Suprapubic skin (tissue), 4 donors: Measurements from ENCODE around the gene JAKMIP3. TPM values are rescaled to one million over a fixed set of nuclear protein-coding genes. Genes with fewer than 3 reads are reported as not detected.

Experiments
- DNase-seq, 2 donors: peaks; one replicate each; pipeline ENCODE4 v3.0.0-alpha.2; 2019; ENCODE audit warnings: low spot score in 2 of 2
- H3K27ac ChIP-seq: fragments of 200-600 bp; sonication (generic); one replicate; pipeline ENCODE4 v1.5.1; 2019
- H3K27me3 ChIP-seq: fragments of 200-600 bp; sonication (generic); one replicate; pipeline ENCODE4 v1.5.1; 2019
- H3K36me3 ChIP-seq: fragments of 200-600 bp; sonication (generic); one replicate; pipeline ENCODE4 v1.5.1; 2019
- H3K4me1 ChIP-seq: fragments of 200-600 bp; sonication (generic); one replicate; pipeline ENCODE4 v1.5.1; 2019
- H3K4me3 ChIP-seq: fragments of 200-600 bp; sonication (generic); one replicate; pipeline ENCODE4 v1.5.1; 2019; ENCODE audit warnings: mild to moderate bottlenecking
- H3K9me3 ChIP-seq: fragments of 200-600 bp; sonication (generic); one replicate; pipeline ENCODE4 v1.5.1; 2019
- EP300 ChIP-seq: sonication (generic); formaldehyde crosslinking; IDR thresholded peaks from one replicate; pipeline ENCODE4 v1.6.1; 2017; ENCODE audit warnings: antibody characterized with exemption
- POLR2A ChIP-seq, 2 donors: fragments of 450-650 bp; IDR thresholded peaks; one replicate each; pipeline ENCODE4 v1.6.1; 2017; ENCODE audit warnings: antibody characterized with exemption in 2 of 2, mild to moderate bottlenecking in 2 of 2, moderate library complexity in 2 of 2
- POLR2AphosphoS5 ChIP-seq, 3 donors: sonication (generic); formaldehyde crosslinking; IDR thresholded peaks; one replicate each; pipeline ENCODE4 v1.6.1; 2017; ENCODE audit warnings: antibody characterized with exemption in 3 of 3
- WGBS: methylation state at CpG from one replicate; pipeline ENCODE4 v1.1.5; 2018; 5-methylcytosine and 5-hydroxymethylcytosine counted together
- total RNA-seq, 4 donors: library from RNA; depleted of rRNA; stranded (reverse); fragments of >200 nt; gene quantifications; one replicate each; pipeline ENCODE4 v1.1.0, GENCODE V29; 2016
- TF ChIP-seq, protein P1 (sequence below), 2 donors: fragments of 200-600 bp in 1 of 2; fragments of 450-650 bp in 1 of 2; sonication (generic) in 1 of 2; IDR thresholded peaks; one replicate each; pipeline ENCODE4 v1.5.1; 2016 to 2019; ENCODE audit warnings: antibody characterized with exemption in 2 of 2, mild to moderate bottlenecking in 1 of 2, moderate library complexity in 1 of 2

JAKMIP3 gene
- total RNA-seq, 4 donors from 2014 or later: 0.15 to 2.4 (median 0.51) TPM

DNA sequence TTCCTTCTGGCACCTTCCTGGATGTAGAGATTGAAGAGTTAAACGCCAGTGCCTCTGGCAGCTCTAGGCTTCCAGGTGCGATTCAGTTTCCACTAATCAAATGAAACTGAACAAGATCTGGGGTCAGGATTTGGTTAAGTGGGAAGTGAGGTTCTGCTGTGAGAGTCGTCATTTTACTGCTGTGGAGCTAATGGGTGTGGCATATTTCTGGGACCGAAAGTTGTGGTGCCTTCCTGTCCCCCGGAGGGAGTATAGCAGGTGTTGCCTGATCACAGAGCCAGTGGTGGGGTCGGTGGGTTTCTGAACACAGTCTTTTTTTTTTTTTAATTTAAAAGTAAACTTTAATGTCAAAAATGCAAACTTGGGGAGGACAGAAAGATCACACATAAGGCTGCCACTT lies 37.0 kb upstream of the JAKMIP3 start:
- H3K27ac ChIP-seq: no peak overlapping the region
- TF ChIP-seq POLR2A (IDR thresholded peaks at IDR 0.05) (no peak), POLR2AphosphoS5 (IDR thresholded peaks at IDR 0.05) (no peak), EP300 (no peak)
- TF ChIP-seq, protein P1, sequence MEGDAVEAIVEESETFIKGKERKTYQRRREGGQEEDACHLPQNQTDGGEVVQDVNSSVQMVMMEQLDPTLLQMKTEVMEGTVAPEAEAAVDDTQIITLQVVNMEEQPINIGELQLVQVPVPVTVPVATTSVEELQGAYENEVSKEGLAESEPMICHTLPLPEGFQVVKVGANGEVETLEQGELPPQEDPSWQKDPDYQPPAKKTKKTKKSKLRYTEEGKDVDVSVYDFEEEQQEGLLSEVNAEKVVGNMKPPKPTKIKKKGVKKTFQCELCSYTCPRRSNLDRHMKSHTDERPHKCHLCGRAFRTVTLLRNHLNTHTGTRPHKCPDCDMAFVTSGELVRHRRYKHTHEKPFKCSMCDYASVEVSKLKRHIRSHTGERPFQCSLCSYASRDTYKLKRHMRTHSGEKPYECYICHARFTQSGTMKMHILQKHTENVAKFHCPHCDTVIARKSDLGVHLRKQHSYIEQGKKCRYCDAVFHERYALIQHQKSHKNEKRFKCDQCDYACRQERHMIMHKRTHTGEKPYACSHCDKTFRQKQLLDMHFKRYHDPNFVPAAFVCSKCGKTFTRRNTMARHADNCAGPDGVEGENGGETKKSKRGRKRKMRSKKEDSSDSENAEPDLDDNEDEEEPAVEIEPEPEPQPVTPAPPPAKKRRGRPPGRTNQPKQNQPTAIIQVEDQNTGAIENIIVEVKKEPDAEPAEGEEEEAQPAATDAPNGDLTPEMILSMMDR (IDR thresholded peaks at IDR 0.05): no peak
- H3K9me3 ChIP-seq: no peaks in the 10 kb centered on the region
- no peak overlapping the region for H3K4me3 ChIP-seq
- no peak for DNase-seq
- 38% methylated on average over 6 of the region's 6 CpGs for WGBS
- H3K4me1 ChIP-seq: peaks cover 2% of the 10 kb centered on the region
- H3K36me3 ChIP-seq: no peaks in the 10 kb centered on the region
- H3K27me3 ChIP-seq: peaks cover 69% of the 10 kb centered on the region

DNA sequence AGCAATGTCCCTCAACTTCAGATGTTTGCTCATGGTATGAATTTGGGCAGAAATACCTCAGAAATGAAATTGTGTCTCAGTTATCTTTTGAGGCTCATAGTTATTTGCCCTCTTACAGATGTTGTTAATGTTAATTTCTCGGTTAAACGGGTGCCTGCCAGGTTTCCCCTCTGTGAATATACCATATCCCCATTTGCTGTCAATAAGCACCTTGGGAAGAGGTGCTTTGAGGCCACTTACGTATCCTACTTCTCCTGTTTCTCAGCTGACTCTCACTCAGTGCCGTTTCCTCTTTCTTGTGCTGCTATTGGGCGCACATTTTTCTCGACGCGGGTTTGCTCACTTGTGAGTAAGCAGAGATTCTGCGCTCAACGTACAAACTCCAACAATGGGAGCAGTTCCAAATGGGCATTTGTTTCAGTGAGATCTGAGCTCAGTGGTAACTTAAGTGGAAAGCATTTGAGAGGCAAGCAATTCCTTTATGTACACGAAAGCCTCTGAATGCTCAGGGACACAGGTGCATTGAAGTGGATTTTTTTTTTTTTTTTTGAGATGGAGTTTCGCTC lies 34.8 kb upstream of the JAKMIP3 start:
- Histone ChIP-seq H3K4me1 (peaks cover 2% of the 10 kb centered on the region), H3K27me3 (peaks cover 68% of the 10 kb centered on the region)
- 80% methylated on average over 12 of the region's 12 CpGs for WGBS

DNA sequence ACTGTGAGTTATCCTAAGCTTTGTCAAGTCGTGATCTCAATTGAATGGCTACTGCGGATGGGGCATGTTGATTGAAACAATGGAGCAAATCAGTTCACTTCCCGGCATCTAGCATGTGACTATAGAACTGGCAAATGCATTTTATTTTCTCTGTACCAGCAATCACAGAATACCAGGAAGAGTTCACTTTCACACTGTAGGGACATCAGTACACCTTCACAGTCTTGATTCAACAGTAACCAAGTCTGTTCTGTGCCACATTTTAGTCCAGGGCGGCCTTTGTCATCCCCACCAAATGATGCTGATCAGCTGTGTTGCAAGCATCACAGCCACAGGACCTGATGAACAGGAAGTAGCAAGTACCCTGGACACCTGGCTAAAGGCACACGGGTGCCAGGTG lies 32.1 kb upstream of the JAKMIP3 start:
- H3K36me3 ChIP-seq: no peaks in the 10 kb centered on the region
- peaks cover 72% of the 10 kb centered on the region for H3K27me3 ChIP-seq
- H3K4me1 ChIP-seq: peaks cover 12% of the 10 kb centered on the region
- no peak for DNase-seq
- no peaks in the 10 kb centered on the region for H3K9me3 ChIP-seq
- no peak overlapping the region for H3K27ac ChIP-seq
- no peak overlapping the region for H3K4me3 ChIP-seq
- TF ChIP-seq EP300 (no peak), POLR2A (IDR thresholded peaks at IDR 0.05) (no peak), POLR2AphosphoS5 (IDR thresholded peaks at IDR 0.05) (no peak)
- TF ChIP-seq, protein P1 (IDR thresholded peaks at IDR 0.05): no peak
- 87% methylated on average over 5 of the region's 5 CpGs for WGBS

More for the DNA sequence above, 34.8 kb upstream of the JAKMIP3 start:
- H3K36me3 ChIP-seq: no peaks in the 10 kb centered on the region
- DNase-seq: no peak
- TF ChIP-seq POLR2A (IDR thresholded peaks at IDR 0.05) (no peak), POLR2AphosphoS5 (IDR thresholded peaks at IDR 0.05) (no peak)
- TF ChIP-seq, protein P1 (IDR thresholded peaks at IDR 0.05): no peak
- no peaks in the 10 kb centered on the region for H3K9me3 ChIP-seq
- H3K4me3 ChIP-seq: no peak overlapping the region
- no peak overlapping the region for H3K27ac ChIP-seq

DNA sequence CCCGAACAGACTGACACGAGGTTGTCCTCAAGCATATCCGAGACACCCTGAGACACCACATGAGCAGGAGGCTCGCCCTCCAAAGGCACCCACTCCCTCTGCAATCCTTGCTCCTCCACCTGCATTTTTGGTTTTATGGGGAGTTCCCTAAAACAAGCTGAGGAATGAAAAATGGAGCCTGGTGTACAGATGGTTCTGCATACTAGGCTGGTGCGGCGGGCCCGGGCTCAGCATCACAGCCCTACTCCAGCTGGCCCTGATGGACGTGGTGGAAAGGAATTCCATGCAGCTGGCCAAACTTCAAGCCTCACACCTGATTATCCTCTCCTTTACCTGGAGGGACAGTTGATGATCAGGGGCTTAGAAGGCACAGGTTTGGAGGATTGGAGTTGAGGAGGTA lies 30.3 kb upstream of the JAKMIP3 start:
- Histone ChIP-seq H3K27me3 (peaks cover 71% of the 10 kb centered on the region), H3K9me3 (no peaks in the 10 kb centered on the region), H3K36me3 (no peaks in the 10 kb centered on the region), H3K4me1 (peaks cover 12% of the 10 kb centered on the region), H3K4me3 (no peak overlapping the region), H3K27ac (no peak overlapping the region)
- WGBS: 76% methylated on average over 8 of the region's 8 CpGs
- no peak for TF ChIP-seq POLR2AphosphoS5 (IDR thresholded peaks at IDR 0.05)
- TF ChIP-seq POLR2A (IDR thresholded peaks at IDR 0.05): no peak
- TF ChIP-seq EP300: no peak
- TF ChIP-seq, protein P1 (IDR thresholded peaks at IDR 0.05): no peak
- DNase-seq: no peak

DNA sequence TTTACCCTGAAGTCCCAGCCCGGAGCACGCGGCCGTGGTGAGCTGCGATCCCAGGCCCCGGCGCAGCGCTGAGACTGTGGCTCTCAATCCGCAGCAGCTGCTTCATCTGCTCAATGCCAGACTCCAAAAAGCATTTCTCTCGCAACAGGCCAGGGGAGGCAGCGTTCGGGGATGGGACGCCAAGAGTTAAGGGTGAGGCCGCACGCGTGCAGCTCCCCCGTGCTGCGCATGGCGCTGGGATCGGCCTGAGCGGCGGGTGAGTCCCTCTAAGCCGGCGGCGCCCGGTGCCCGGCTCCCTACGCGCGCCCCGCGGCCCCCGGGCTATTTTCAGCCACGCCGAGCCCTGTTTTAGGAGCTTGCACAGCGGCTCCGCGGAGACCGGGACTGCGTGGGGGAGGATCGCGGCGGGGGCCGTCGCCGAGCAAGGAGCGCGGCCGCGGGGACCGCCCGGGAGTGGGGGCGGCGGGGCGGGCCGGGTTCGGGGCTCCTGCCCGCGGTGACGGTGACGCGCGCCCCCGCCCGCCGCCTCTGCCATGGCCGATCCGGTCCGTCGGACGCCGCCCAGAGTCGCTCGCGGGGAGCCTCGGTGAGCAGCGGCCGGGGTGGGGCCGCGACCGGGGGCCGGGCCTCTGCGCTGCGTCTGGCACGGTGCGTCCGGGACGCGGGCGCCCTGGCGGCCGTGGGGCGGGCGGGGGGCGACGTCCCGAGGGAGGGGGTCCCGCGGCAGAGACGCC lies 29.4 kb upstream of the JAKMIP3 start:
- Histone ChIP-seq H3K9me3 (no peaks in the 10 kb centered on the region), H3K4me1 (peaks cover 12% of the 10 kb centered on the region), H3K36me3 (no peaks in the 10 kb centered on the region), H3K27ac (no peak overlapping the region), H3K27me3 (peaks cover 70% of the 10 kb centered on the region), H3K4me3 (peak overlapping the region; percentile 53)
- WGBS: under 1% methylated on average over 18 of the region's 100 CpGs
- no peak for DNase-seq
- TF ChIP-seq, protein P1 (IDR thresholded peaks at IDR 0.05): no peak
- TF ChIP-seq EP300 (no peak), POLR2A (IDR thresholded peaks at IDR 0.05) (no peak), POLR2AphosphoS5 (IDR thresholded peaks at IDR 0.05) (no peak)
